Thyroid gland (tissue), 4 donors: Measurements from ENCODE around the gene PTPRE.

Experiments
- POLR2A ChIP-seq, 2 donors: fragments of 450-650 bp; IDR thresholded peaks; one replicate each; pipeline ENCODE4 v1.6.1; 2017; ENCODE audit warnings: antibody characterized with exemption in 2 of 2, mild to moderate bottlenecking in 2 of 2, moderate library complexity in 1 of 2
- TF ChIP-seq, protein P1 (sequence below), 6 experiments: fragments of 200-600 bp in 3 of 6; fragments of 450-650 bp in 3 of 6; sonication (generic) in 3 of 6; IDR thresholded peaks; one replicate each; pipeline ENCODE4 v1.5.1; 2016 to 2019; ENCODE audit warnings: antibody characterized with exemption in 6 of 6, mild to moderate bottlenecking in 2 of 6, inconsistent platforms in 1 of 6, moderate library complexity in 1 of 6

DNA sequence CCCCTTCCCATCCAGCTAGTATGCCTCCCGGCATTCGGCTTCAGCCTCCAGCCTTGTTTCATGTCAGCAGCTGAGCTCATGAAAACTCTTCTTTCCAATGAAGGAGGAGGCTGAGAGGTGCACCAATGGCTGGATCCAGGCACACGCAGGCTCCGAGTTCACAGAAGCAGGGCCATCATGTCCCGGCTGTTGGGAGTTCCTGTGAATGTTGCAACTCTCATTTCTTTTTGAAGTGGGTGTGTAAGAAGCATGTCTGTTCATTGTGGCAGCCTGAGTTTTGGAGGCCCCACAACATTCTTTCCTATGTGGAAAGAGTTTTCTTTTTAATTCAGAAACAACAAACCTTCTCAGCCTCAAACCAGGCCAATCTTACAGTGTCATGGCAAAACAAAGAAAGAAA is 89.7 kb downstream of the PTPRE start:
- TF ChIP-seq, protein P1, sequence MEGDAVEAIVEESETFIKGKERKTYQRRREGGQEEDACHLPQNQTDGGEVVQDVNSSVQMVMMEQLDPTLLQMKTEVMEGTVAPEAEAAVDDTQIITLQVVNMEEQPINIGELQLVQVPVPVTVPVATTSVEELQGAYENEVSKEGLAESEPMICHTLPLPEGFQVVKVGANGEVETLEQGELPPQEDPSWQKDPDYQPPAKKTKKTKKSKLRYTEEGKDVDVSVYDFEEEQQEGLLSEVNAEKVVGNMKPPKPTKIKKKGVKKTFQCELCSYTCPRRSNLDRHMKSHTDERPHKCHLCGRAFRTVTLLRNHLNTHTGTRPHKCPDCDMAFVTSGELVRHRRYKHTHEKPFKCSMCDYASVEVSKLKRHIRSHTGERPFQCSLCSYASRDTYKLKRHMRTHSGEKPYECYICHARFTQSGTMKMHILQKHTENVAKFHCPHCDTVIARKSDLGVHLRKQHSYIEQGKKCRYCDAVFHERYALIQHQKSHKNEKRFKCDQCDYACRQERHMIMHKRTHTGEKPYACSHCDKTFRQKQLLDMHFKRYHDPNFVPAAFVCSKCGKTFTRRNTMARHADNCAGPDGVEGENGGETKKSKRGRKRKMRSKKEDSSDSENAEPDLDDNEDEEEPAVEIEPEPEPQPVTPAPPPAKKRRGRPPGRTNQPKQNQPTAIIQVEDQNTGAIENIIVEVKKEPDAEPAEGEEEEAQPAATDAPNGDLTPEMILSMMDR (IDR thresholded peaks at IDR 0.05) = no peak
- no peak for TF ChIP-seq POLR2A (IDR thresholded peaks at IDR 0.05)
